ENCODE measurements around the gene MRGPRF. TPM values are rescaled to one million over a fixed set of nuclear protein-coding genes. Genes with fewer than 3 reads are reported as not detected.

MRGPRF gene
- total RNA-seq, 2 experiments from 2014 or later = not detected

- no peaks in the 10 kb centered on the region for H3K36me3 ChIP-seq (ENCODE audit: insufficient read depth, low read length)
- POLR2A ChIA-PET = no interaction called here
- no peaks in the 10 kb centered on the region for H3K9me3 ChIP-seq (ENCODE audit: control insufficient read depth in 1 of 2, insufficient read depth in 1 of 2, low read length in 2 of 2)
- Mint-ChIP-seq H3K27ac (no peak overlapping the region), H3K27me3 (peaks cover 5% of the 10 kb centered on the region), H3K36me3 (ENCODE audit: low read depth) (no peaks in the 10 kb centered on the region), H3K9me3 (no peaks in the 10 kb centered on the region), H3K4me1 (ENCODE audit: low read depth) (peaks cover 13% of the 10 kb centered on the region), H3K4me3 (no peak overlapping the region)
- peaks cover 12% of the 10 kb centered on the region for H3K4me1 ChIP-seq (ENCODE audit: insufficient read depth, low read length)
- intact Hi-C loops (cut with DNase I, micrococcal nuclease) = loop anchor here in 1 of 2 experiments (5.0 kb wide), 4 partner anchors 142 to 628 kb away; partner anchors contain the start of genes CPT1A, IGHMBP2, MRPL21 and TESMIN
- peak in 5 of 14 experiments; percentile 10 to 52 (median 32) for DNase-seq
- CTCF ChIA-PET = no interaction called here
- no peak overlapping the region for H3K4me3 ChIP-seq (ENCODE audit: low read length)
- H3K27me3 ChIP-seq (ENCODE audit: control insufficient read depth in 1 of 2, insufficient read depth in 2 of 2, low read length in 2 of 2) = no peaks in the 10 kb centered on the region
- no peak for TF ChIP-seq CTCF (IDR thresholded peaks at IDR 0.05)
- no peak for ATAC-seq (ENCODE audit: poor library complexity)
- no peak overlapping the region for H3K27ac ChIP-seq (ENCODE audit: low read depth in 1 of 2, low read length in 2 of 2)
These were observed 31.3 kb upstream of the MRGPRF start for GRCh38 chr11:69044111-69045013.

- Histone ChIP-seq H3K4me3 (ENCODE audit: low read length) (no peak overlapping the region), H3K9me3 (ENCODE audit: control insufficient read depth in 1 of 2, insufficient read depth in 1 of 2, low read length in 2 of 2) (no peaks in the 10 kb centered on the region), H3K36me3 (ENCODE audit: insufficient read depth, low read length) (no peaks in the 10 kb centered on the region), H3K27ac (ENCODE audit: low read depth in 1 of 2, low read length in 2 of 2) (no peak overlapping the region), H3K27me3 (ENCODE audit: control insufficient read depth in 1 of 2, insufficient read depth in 2 of 2, low read length in 2 of 2) (no peaks in the 10 kb centered on the region), H3K4me1 (ENCODE audit: insufficient read depth, low read length) (no peaks in the 10 kb centered on the region)
- POLR2A ChIA-PET = no interaction called here
- CTCF ChIA-PET = no interaction called here
- Mint-ChIP-seq H3K27ac (no peak overlapping the region), H3K36me3 (ENCODE audit: low read depth) (no peaks in the 10 kb centered on the region), H3K9me3 (no peaks in the 10 kb centered on the region), H3K4me3 (no peak overlapping the region), H3K27me3 (peaks cover 5% of the 10 kb centered on the region), H3K4me1 (ENCODE audit: low read depth) (no peaks in the 10 kb centered on the region)
- DNase-seq (no peak), ATAC-seq (ENCODE audit: poor library complexity) (no peak)
- TF ChIP-seq CTCF (IDR thresholded peaks at IDR 0.05) = no peak
- intact Hi-C loops (cut with DNase I, micrococcal nuclease) = no loop called here
These were observed 28.5 kb upstream of the MRGPRF start for GRCh38 chr11:69041516-69041915.

GRCh38 chr11:69040581-69041260, 27.7 kb upstream of the MRGPRF start:
- Histone ChIP-seq H3K27ac (ENCODE audit: low read depth in 1 of 2, low read length in 2 of 2) (no peak overlapping the region), H3K9me3 (ENCODE audit: control insufficient read depth in 1 of 2, insufficient read depth in 1 of 2, low read length in 2 of 2) (no peaks in the 10 kb centered on the region), H3K27me3 (ENCODE audit: control insufficient read depth in 1 of 2, insufficient read depth in 2 of 2, low read length in 2 of 2) (no peaks in the 10 kb centered on the region), H3K36me3 (ENCODE audit: insufficient read depth, low read length) (no peaks in the 10 kb centered on the region), H3K4me1 (ENCODE audit: insufficient read depth, low read length) (no peaks in the 10 kb centered on the region), H3K4me3 (ENCODE audit: low read length) (no peak overlapping the region)
- TF ChIP-seq CTCF (IDR thresholded peaks at IDR 0.05) = no peak
- Mint-ChIP-seq H3K9me3 (no peaks in the 10 kb centered on the region), H3K36me3 (ENCODE audit: low read depth) (no peaks in the 10 kb centered on the region), H3K4me3 (no peak overlapping the region), H3K27ac (no peak overlapping the region), H3K4me1 (ENCODE audit: low read depth) (no peaks in the 10 kb centered on the region), H3K27me3 (peaks cover 9% of the 10 kb centered on the region)
- POLR2A ChIA-PET = no interaction called here
- DNase-seq (peak in 2 of 14 experiments; percentile 37 to 54), ATAC-seq (ENCODE audit: poor library complexity) (no peak)
- intact Hi-C loops (cut with DNase I, micrococcal nuclease) = no loop called here
- CTCF ChIA-PET = no interaction called here
